NCI-H446 (cell line): ENCODE results near the gene SLITRK1.

Experiments used
- DNase-seq, 2 experiments: peaks; one replicate each; lab custom pipeline; 2025; lab: John Stamatoyannopoulos, UW

SLITRK1 gene

DNA sequence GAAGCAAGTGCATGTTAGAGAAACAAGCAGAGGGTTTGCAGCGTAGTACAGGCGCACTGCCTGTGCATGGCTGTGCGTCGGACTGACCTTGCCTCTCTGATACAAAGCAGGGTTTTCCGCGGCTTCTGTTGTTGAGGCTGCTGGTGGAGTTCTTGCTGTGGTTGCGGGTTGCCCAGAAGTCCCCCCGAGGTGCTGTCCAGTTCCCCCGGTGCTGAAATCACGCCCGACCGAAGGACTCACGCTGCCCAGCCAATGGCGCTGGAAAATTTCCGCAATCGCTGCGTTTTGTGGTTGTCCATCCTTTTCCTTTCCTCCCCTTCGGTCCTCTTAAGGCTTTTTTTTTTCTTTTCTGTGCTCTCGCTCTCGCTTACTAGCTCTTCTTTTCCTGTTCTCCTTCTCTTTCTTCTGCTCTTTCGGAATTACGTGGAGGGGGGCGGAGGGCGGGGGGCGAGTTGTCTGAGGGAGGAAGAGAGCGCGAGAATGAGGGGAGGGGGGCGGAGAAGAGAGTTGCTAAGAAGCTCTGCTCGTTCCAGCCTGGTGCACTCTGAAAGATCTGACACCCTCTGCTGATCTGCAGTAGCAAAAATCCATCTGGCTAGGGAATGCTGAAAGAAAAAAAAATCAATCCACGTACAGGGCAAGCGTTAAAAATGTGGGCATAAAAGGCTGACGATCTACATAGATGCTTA lies at the start of gene SLITRK1:
Gene SLITRK1, minus strand, starts transcription at position 558 of the 689 bp plus-strand sequence. CDS start 967 bp downstream, outside the sequence.
- peak in 1 of 2 experiments; percentile 44 for DNase-seq

DNA sequence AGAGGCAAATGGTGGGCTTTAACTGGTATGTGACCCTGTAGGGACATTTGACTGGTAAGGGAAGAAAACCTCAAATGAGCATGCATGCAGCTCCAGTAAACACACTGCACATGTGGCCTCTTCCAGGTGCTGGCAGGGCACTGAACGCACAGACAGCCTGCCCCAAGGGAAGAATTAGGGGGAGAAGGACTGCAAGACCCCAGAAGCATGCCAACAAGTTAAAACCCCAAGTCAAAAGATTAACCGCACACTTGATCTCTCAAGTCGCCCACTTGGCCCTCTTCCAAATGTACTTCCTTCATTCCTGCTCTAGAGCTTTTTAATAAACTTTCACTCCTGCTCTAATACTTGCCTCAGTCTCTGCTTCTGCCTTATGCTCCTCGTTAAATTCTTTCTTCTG lies 46.9 kb upstream of the SLITRK1 start:
- DNase-seq, result no peak

DNA sequence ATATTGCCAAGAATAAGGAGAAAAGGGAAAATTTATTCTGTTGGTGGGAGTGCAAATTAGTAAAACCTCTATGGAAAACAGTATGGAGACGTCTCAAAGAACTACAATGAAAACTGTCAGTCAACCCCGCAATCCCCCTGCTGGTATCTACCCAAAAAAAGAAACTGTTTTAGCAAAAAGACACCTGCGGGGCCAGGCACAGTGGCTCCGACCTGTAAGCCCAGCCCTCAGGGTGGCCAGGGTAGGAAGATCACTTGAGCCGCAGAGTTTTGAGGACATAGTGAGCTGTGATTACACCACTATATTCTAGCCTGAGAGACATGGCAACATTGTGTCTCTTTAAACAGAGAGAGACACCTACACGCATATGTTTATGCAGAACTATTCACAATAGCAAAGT lies 37.5 kb upstream of the SLITRK1 start:
- no peak for DNase-seq

DNA sequence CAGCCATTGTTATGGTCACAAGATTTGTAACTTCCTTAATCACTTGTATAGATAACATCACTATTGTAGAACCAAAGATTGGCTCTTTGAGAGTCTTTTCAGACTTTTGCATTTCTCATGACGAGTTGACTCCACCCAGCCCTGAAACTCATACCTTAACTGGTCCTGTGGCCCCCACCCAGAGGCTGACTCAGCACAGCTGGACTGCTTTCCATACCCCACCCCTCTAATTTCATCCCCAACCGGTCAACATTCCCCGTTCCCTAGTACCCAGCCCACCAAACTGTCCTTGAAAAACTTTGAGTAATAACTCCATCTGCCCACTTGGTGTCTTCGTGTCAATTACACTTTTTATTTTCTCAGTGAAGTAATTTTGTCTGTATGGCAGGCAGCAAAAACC lies 32.1 kb upstream of the SLITRK1 start:
- no peak for DNase-seq

DNA sequence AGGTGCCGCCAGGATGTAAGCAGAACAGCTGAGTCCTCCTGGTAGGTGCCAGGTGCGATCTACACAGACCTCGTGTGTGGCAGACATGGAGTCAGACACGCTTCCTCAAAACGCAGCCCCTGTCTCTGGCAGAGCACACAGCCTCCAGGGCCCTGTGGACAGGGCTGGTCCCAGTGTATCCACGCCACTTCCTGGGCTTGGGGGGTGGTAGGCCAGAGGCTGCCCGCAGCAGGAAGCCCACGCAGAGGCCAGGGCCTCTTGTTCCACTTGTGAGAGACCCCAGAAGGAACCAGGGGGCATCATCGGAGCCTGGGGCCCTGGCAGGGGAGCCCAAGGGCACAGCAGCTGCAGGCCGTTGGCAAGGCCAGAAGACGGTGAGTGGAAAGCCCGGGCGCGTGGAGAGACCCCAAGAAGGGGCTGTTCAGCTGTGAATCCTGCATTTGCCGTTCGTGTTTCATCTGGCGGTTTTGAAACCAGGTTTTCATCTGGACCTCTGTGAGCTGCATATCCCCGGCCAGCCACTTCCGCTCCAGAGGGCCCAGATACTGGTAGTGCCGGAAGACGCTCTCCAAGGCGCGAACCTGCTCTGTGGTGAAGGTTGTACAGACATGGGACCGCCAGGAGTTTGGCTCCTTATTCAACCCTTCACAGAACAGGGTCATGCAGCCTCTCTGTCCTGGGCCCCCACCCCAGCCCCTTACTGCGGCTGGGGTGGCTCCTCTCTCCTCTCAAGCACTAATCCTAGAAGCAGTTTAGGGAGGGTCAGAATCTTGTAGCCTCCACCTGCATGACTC lies 25.1 kb upstream of the SLITRK1 start:
- no peak for DNase-seq

DNA sequence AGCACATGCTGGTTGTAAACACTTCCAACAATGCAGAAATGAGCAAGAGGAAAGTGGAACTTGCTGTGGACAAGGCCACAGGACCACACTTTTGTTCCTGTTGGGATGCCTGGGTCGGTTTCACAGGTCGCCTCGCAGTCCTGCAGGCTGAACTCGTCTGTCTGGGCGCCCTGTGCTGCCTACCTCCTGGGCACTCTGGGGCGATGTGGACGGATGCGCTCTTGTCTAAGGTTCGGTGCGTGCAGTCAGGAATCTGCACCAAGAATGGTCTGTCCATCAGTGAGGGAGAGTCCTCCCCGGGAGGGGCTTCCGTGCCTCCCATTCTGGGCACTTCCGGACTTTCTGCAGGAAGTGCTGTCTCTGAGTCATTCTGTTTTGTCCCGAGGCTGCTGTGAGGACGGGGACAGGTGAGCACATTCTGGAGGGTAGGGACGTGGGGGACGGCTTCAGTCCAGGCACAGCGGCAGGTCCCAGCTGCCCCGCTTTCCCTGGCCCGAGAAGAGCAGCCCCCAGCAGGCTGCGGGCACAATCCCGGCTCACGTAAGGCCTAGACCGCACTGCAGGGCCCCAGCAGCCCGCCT lies 24.1 kb upstream of the SLITRK1 start:
- peak in 1 of 2 experiments; percentile 20 for DNase-seq

DNA sequence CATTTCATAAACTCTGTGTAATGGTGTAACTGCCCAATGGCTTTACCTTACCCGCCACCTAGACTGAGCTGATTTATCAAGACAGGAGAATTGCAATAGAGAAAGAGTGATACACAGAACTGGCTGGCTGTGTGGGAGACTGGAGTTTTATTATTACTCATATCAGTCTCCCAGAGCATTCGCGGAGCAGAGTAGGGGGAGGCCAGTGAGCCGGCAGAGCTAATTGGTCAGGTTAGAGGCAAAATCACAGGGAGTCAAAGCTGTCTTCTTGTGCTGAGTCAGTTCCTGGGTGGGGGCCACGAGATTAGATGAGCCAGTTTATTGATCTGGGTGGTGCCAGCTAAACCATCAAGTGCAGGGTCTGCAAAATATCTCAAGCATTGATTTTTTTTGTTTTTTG lies 23.4 kb upstream of the SLITRK1 start:
- DNase-seq, result peak in 1 of 2 experiments; percentile 17

DNA sequence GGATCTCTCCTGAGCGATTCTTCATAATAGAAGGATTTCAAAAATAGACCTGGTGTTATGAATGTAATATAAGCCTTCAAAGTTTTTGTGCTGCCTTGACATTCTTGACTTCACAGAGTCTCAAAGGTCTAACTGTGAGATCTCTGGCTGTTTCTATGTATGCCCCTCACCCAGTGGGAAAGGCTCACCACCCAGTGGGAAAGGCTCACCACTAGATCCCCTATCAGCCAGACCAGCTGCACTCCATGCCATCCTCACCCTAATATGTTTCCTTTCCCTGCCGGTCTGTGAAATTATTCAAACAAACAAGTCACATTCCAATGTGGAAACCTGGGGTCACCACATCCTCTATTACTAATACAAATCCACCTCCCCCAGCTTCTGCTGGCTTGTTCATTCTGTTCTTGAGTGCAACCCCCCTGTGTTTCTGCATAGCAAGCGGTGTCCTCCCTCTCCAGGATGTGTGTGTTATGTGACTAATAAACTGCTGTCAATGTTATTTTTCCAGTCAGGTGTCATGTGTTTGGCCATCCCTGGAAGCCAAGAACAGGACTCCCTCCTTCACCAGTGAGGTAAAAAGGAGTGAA lies 13.8 kb upstream of the SLITRK1 start:
- no peak for DNase-seq

GRCh38 chr13:83890358-83890757 lies 8.1 kb upstream of the SLITRK1 start:
- no peak for DNase-seq

GRCh38 chr13:83884141-83884540 lies 1.9 kb upstream of the SLITRK1 start:
- no peak for DNase-seq

DNA sequence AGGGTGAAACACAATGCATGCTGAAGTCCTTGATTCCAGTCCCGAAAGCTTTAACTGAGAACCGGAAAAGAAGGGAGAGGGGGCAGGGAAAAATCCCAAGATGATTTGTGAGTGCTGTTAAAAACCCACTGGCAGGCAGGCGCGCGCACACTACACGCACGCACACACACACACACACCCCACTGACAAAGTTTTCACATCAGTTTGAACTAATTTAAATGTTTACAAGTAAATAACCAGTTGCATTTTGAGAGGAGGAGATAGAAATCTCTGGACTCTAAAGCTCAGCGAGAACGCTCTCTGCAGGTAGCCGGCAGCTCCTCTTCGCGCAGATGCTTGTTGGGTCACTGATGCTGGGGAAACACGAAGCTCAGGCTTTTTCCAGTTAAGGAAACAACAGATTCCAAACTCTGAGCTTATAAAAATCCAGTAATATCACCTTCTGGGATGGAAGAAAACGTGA lies 818 bp upstream of the SLITRK1 start:
- DNase-seq, result no peak

GRCh38 chr13:83882606-83882959 lies 309 bp upstream of the SLITRK1 start:
- DNase-seq, result no peak

GRCh38 chr13:83881140-83881684 lies 1.1 kb downstream of the SLITRK1 start:
- DNase-seq, result no peak

GRCh38 chr13:83880275-83881139 lies 1.8 kb downstream of the SLITRK1 start:
- DNase-seq, result no peak

- DNase-seq, result no peak
Measured at GRCh38 chr13:83879431-83880171, 2.7 kb downstream of the SLITRK1 start.

DNA sequence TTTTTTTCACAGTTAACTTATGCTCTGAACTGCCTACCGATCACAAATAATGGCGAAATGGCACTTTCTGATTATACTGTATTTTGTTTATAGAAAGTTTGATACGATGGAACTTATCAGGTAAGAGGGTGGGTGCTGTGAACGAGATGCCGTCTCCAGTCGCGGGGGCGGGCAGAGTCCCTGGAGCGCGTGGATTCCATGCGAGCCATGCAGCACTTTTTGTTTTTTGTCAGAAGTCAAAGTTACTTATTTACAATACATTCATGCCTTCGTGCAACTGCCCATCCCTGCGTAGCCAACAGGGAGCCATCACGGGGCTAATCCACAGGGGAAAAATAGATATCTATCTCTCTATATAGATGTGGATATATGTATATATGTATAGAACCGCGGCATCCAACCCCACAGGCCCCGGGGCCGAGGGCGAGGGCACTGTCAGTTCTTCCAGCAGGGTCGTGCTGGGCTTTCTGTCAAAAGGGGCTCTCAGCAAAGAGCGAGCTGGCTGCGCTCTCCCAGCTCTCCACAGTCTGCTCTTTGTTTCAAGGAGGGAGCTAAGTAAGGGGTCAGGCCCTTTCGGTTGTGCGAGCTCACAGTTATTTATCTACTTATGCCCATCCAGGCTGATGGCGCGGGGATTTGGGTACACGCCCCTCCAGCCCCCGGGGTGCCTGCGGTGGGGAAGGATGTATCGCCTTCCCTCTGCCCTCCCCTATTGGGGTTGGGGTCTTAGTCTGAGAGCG lies 3.4 kb downstream of the SLITRK1 start:
- DNase-seq, result no peak

DNA sequence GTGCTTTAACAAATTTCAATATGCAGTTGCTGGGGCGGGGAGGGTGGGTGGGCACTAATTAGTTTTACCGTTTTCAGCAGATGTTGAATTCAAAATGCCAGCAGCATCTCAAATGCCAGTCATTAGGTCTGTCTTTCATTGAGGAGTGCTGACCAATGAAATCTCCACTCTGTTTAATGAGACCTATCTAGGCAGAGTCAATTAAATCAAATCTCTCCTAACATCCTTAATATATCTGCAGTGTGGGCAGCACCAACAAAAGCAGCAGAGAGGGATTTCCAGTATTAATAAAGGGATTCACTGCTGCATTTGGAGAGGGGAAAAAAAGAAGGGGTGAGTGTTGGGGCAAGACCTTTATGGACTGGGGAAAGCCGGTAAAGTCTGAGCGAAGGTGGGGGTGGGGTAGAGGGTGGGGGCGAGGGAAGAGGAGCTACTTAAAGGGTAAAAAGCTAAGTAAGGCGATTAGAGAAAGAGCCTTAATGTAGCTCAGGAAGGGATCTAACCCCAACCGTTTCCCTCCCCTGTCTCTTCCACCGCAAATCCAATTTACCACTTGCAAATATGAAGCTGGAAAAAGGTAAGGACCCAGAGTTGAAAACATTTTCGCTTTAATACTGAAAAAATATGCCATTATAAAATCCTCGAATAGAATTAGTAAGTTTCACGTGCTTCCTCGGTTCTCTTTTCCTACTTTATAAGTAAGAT lies 4.5 kb downstream of the SLITRK1 start:
- DNase-seq, result no peak

DNA sequence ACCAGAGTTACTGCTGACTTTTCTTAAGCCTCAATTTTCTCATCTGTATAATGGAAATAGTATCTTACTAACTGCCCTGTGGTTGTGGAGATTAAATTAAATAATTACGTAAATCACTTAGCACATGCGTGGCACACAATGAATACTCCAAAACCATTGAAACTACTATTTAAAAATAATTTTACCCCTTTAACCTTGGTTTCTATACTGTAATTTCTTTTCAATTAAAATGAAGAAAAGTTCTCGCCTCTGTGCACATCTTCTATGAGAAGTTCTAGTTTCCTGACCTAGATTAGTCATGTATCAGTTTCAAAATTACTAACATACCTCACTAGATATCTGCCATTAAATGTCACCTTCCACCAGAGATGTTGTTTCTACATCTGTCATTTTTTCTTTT lies 5.7 kb downstream of the SLITRK1 start:
- no peak for DNase-seq

DNA sequence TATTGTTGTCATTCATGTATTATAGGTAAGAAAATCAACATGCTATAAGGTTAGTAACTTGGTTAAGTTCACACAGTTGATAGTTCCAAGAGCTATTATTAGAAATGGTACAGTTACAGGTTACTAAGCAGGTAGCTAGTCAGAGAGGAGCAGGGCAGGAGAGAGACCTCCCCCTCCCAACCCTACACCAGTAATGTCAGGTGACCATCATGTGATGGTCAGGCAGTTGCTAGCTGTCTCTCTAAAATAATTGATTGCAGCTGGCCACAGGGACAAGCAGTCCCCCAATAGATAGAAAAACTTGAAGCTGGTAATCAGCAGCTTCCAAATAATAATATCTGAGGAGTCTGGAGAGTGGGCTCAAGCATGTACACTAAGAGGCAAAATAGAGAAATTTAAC lies 14.6 kb downstream of the SLITRK1 start:
- DNase-seq, result no peak
